Measurements from ENCODE around the gene HTRA3.
"Not testable (repeated sequence)": the region's sequence is repeated elsewhere in the genome, so short reads cannot be mapped to it uniquely, and the experiment has no call there.

Gene HTRA3

DNA sequence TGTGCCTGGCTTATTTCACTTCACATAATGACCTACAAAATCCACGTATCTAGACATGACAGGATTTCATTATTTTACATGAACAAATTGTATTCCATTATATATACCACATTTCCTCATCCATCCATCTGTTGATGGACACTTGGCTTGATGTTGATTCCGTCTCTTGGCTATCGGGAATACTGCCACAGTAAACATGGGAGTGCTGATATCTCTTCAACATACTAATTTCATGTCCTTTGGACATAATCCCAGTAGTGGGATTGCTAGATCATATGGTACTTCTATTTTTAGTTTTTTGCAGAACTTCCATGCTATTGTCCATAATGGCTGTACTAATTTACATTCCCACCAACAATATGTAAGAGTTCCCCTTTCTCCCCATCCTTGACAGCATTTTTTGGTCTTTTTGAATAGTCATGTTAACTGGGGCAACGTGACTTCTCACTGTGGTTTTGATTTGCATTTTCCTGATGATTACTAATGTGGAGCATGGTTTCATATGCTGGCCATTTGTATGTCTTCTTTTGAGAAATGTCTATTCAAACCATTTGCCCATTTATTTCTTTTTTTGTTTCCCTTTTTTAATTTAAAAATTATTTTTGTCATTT, 68.9 kb downstream of the HTRA3 start:
- no peaks in the 10 kb centered on the region for H3K36me3 ChIP-seq (ENCODE audit: control insufficient read depth in 2 of 2, insufficient read depth in 1 of 2, low read length in 2 of 2)
- H3K9me3 ChIP-seq (ENCODE audit: control insufficient read depth, insufficient read depth, low read depth, low read length): no peaks in the 10 kb centered on the region
- TF ChIP-seq, protein P1, sequence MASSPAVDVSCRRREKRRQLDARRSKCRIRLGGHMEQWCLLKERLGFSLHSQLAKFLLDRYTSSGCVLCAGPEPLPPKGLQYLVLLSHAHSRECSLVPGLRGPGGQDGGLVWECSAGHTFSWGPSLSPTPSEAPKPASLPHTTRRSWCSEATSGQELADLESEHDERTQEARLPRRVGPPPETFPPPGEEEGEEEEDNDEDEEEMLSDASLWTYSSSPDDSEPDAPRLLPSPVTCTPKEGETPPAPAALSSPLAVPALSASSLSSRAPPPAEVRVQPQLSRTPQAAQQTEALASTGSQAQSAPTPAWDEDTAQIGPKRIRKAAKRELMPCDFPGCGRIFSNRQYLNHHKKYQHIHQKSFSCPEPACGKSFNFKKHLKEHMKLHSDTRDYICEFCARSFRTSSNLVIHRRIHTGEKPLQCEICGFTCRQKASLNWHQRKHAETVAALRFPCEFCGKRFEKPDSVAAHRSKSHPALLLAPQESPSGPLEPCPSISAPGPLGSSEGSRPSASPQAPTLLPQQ (tag by site-specific recombination; IDR thresholded peaks at IDR 0.05): no peak
- no peak for TF ChIP-seq ZNF248 (tag by site-specific recombination; IDR thresholded peaks at IDR 0.05)
- no peak for TF ChIP-seq ZNF558 (tag by site-specific recombination; IDR thresholded peaks at IDR 0.05)
- TF ChIP-seq ZNF138 (tag by site-specific recombination; IDR thresholded peaks at IDR 0.05; ENCODE audit: borderline replicate concordance): no peak
- no peak for TF ChIP-seq ZNF18 (tag by site-specific recombination; IDR thresholded peaks at IDR 0.05)
- no peak for TF ChIP-seq ZNF366 (tag by site-specific recombination; conservative IDR thresholded peaks at IDR 0.05)
- TF ChIP-seq ZBTB7A (tag by site-specific recombination; IDR thresholded peaks at IDR 0.05; ENCODE audit: low read depth): no peak
- no peak for TF ChIP-seq SP7 (tag by site-specific recombination; IDR thresholded peaks at IDR 0.05)
- TF ChIP-seq GLIS1 (tag by site-specific recombination; IDR thresholded peaks at IDR 0.05): no peak
- TF ChIP-seq TCF7L2 (IDR thresholded peaks at IDR 0.05; ENCODE audit: borderline replicate concordance, low read depth, low read length): no peak
- TF ChIP-seq ZNF768 (tag by site-specific recombination; IDR thresholded peaks at IDR 0.05): no peak
- TF ChIP-seq KLF9 (tag by site-specific recombination; IDR thresholded peaks at IDR 0.05; ENCODE audit: low read depth): no peak
- TF ChIP-seq ZNF416 (tag by site-specific recombination; IDR thresholded peaks at IDR 0.05): no peak
- TF ChIP-seq ZNF623 (tag by site-specific recombination; IDR thresholded peaks at IDR 0.05): no peak
- no peak for TF ChIP-seq ZNF2 (tag by site-specific recombination; IDR thresholded peaks at IDR 0.05)
- TF ChIP-seq ZNF157 (tag by site-specific recombination; IDR thresholded peaks at IDR 0.05): no peak
- ChIA-PET POLR2A (no interaction called here), CTCF (no interaction called here)
- no peak overlapping the region for H3K27ac ChIP-seq (ENCODE audit: extremely low read depth, low read depth, low read length)
- no peak overlapping the region for H3K4me3 ChIP-seq (ENCODE audit: low read depth, low read length)
- H3K4me1 ChIP-seq (ENCODE audit: control insufficient read depth, insufficient read depth, low read length): no peaks in the 10 kb centered on the region

DNA sequence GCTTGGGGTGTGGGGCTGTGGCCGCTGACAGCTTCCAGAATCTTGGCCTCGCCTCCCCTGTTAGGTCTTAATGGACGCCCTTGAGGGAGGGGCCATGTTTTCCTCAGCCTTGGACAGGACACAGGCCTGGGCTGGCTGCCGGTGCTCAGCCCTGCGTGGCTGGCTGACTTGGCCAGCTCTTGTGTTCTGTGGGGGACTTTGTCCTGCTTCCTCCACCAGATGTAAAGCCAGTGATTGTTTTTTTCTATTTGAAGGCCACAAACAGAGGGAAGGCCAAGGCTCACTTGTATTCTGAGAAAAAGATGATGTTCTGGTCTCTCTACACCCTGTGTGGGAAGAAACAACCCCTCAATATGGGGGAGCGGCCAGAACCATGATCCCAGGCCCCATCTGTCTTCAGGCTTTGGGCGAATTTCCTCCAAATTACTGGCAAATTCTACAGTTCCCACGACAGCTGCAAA, 71.3 kb downstream of the HTRA3 start:
- H3K4me3 ChIP-seq (ENCODE audit: low read depth, low read length): no peak overlapping the region
- no peak overlapping the region for H3K27ac ChIP-seq (ENCODE audit: extremely low read depth, low read depth, low read length)
- CTCF ChIA-PET: interaction anchor here (0.7 kb wide), 1 partner anchor 39 kb away, joined by 3 read pairs; no protein-coding TSS in a partner anchor
- H3K9me3 ChIP-seq (ENCODE audit: control insufficient read depth, insufficient read depth, low read depth, low read length): no peaks in the 10 kb centered on the region
- POLR2A ChIA-PET: no interaction called here
- no peaks in the 10 kb centered on the region for H3K36me3 ChIP-seq (ENCODE audit: control insufficient read depth in 2 of 2, insufficient read depth in 1 of 2, low read length in 2 of 2)
- TF ChIP-seq, protein P2, sequence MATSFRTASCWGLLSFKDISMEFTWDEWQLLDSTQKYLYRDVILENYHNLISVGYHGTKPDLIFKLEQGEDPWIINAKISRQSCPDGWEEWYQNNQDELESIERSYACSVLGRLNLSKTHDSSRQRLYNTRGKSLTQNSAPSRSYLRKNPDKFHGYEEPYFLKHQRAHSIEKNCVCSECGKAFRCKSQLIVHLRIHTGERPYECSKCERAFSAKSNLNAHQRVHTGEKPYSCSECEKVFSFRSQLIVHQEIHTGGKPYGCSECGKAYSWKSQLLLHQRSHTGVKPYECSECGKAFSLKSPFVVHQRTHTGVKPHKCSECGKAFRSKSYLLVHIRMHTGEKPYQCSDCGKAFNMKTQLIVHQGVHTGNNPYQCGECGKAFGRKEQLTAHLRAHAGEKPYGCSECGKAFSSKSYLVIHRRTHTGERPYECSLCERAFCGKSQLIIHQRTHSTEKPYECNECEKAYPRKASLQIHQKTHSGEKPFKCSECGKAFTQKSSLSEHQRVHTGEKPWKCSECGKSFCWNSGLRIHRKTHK (tag by site-specific recombination; IDR thresholded peaks at IDR 0.05): no peak
- no peak for TF ChIP-seq ZNF175 (tag by site-specific recombination; IDR thresholded peaks at IDR 0.05)
- H3K4me1 ChIP-seq (ENCODE audit: control insufficient read depth, insufficient read depth, low read length): no peaks in the 10 kb centered on the region

- H3K36me3 ChIP-seq (ENCODE audit: control insufficient read depth in 2 of 2, insufficient read depth in 1 of 2, low read length in 2 of 2); H3K4me3 ChIP-seq (ENCODE audit: low read depth, low read length); H3K4me1 ChIP-seq (ENCODE audit: control insufficient read depth, insufficient read depth, low read length); H3K27ac ChIP-seq (ENCODE audit: extremely low read depth, low read depth, low read length); H3K9me3 ChIP-seq (ENCODE audit: control insufficient read depth, insufficient read depth, low read depth, low read length); POLR2A ChIA-PET: not testable (repeated sequence)
- CTCF ChIA-PET: interaction anchor here (0.7 kb wide), 1 partner anchor 38 kb away, joined by 3 read pairs; no protein-coding TSS in a partner anchor
These were observed 71.7 kb downstream of the HTRA3 start for GRCh38 chr4:8341281-8341680.

Data from HEK293 (cell line).